Transverse colon (tissue), 4 donors: ENCODE data around the gene GABRQ. TPM values are rescaled to one million over a fixed set of nuclear protein-coding genes. Genes with fewer than 3 reads are reported as not detected.

Experiments
- DNase-seq: peaks from one replicate; pipeline ENCODE4 v3.0.0-alpha.2; 2019
- H3K27ac ChIP-seq, 4 donors: fragments of 200-600 bp; sonication (generic); 2 replicates each; pipeline ENCODE4 v1.5.1; 2016 to 2018; ENCODE audit warnings: inconsistent platforms in 4 of 4
- H3K27me3 ChIP-seq: fragments of 200-600 bp; sonication (generic); 2 replicates; pipeline ENCODE4 v1.5.1; 2017; ENCODE audit warnings: inconsistent platforms
- H3K36me3 ChIP-seq, 4 donors: fragments of 200-600 bp; sonication (generic); 2 replicates each; pipeline ENCODE4 v1.5.1; 2017 to 2019; ENCODE audit warnings: inconsistent platforms in 4 of 4
- H3K4me1 ChIP-seq, 4 donors: fragments of 200-600 bp; sonication (generic); 2 replicates each; pipeline ENCODE4 v1.5.1; 2017 to 2020; ENCODE audit warnings: inconsistent platforms in 4 of 4
- H3K4me3 ChIP-seq, 4 donors: fragments of 200-600 bp; sonication (generic); 1 replicate in 1 of 4; 2 replicates in 3 of 4; pipeline versions ENCODE4 v1.5.1 to v1.6.1; 2017 to 2019; ENCODE audit warnings: inconsistent platforms in 4 of 4
- H3K9me3 ChIP-seq, 2 donors: fragments of 200-600 bp; sonication (generic); 2 replicates each; pipeline ENCODE4 v1.5.1; 2017 to 2019; ENCODE audit warnings: inconsistent platforms in 2 of 2
- CTCF ChIP-seq, 5 experiments: fragments of 200-600 bp in 3 of 5; fragments of 450-650 bp in 2 of 5; sonication (generic) in 3 of 5; IDR thresholded peaks; 1 replicate in 2 of 5; 2 replicates in 3 of 5; pipeline ENCODE4 v1.5.1; 2016 to 2017; ENCODE audit warnings: antibody characterized with exemption in 5 of 5, inconsistent platforms in 3 of 5, mild to moderate bottlenecking in 2 of 5, moderate library complexity in 1 of 5
- EP300 ChIP-seq: sonication (generic); formaldehyde crosslinking; IDR thresholded peaks from one replicate; pipeline ENCODE4 v1.6.1; 2017; ENCODE audit warnings: antibody characterized with exemption, low read depth
- POLR2A ChIP-seq: fragments of 450-650 bp; IDR thresholded peaks from one replicate; pipeline ENCODE4 v1.6.1; 2016; ENCODE audit warnings: antibody characterized with exemption, mild to moderate bottlenecking, moderate library complexity
- POLR2AphosphoS5 ChIP-seq, 3 donors: sonication (generic); formaldehyde crosslinking; IDR thresholded peaks; one replicate each; pipeline ENCODE4 v1.6.1; 2016; ENCODE audit warnings: antibody characterized with exemption in 3 of 3
- WGBS, 2 donors: methylation state at CpG; one replicate each; pipeline ENCODE4 v1.1.5; 2018; ENCODE audit warnings: low coverage in 1 of 2; 5-methylcytosine and 5-hydroxymethylcytosine counted together
- in situ Hi-C, 4 donors: fragments of 200-750 bp; cut with MboI; loops; one replicate each; pipeline versions ENCODE4 v1.15.0 to v1.15.1; 2017; ENCODE audit warnings: low sequenced_read_pairs in 3 of 4, low pct_ligation_motif_present in 1 of 4, low pct_unique_long_range_greater_than_20kb in 1 of 4
- intact Hi-C: fragments of 100-400 bp; cut with DNase I; formaldehyde crosslinking; loops from one replicate; pipeline ENCODE4 v1.15.1; 2023; ENCODE audit warnings: low total_unique reads
- total RNA-seq, 4 donors: library from RNA; depleted of rRNA; stranded (reverse); fragments of >200 nt; gene quantifications; one replicate each; pipeline ENCODE4 v1.1.0, GENCODE V29; 2016

The GABRQ gene
- total RNA-seq, 4 donors from 2014 or later = not detected

DNA sequence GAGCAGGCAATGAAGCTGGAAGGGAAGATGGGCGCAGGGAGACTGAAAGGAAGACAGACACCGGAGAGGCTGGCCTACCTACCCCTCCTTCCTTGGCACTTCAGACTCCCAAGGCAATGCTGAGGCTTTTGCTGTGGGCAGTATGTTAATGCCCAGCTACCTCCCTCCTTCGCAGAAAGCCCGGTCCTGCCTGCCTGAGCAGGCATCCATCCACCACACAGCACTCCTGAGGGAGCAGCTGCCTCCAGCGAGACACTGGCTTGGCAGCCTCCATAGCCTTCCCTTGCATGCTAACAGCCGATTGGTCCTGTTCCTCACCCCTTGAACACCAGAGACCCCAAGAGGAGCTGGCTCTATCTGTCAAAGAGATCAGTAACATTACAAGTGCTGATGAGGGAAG, 14.4 kb downstream of the GABRQ start:
- no peak overlapping the region for H3K27ac ChIP-seq
- no peaks in the 10 kb centered on the region for H3K27me3 ChIP-seq
- in situ Hi-C loops = no loop called here
- intact Hi-C loops = loop anchor here (5.0 kb wide), 1 partner anchor 1110 kb away; no protein-coding TSS in a partner anchor
- no peaks in the 10 kb centered on the region for H3K36me3 ChIP-seq
- H3K4me1 ChIP-seq = no peaks in the 10 kb centered on the region
- 90% methylated on average over 6 of the region's 6 CpGs; no CpG with 5 or more reads in 1 of the 2 donors for WGBS, 2 donors
- no peaks in the 10 kb centered on the region for H3K9me3 ChIP-seq
- no peak for DNase-seq
- no peak for TF ChIP-seq POLR2A
- TF ChIP-seq POLR2AphosphoS5 (IDR thresholded peaks at IDR 0.05) = no peak
- TF ChIP-seq CTCF (IDR thresholded peaks at IDR 0.05) = no peak
- TF ChIP-seq EP300 = no peak
- no peak overlapping the region for H3K4me3 ChIP-seq

- H3K27ac ChIP-seq = no peak overlapping the region
- no peaks in the 10 kb centered on the region for H3K27me3 ChIP-seq
- H3K4me3 ChIP-seq = no peak overlapping the region
- TF ChIP-seq POLR2A = no peak
- no peaks in the 10 kb centered on the region for H3K4me1 ChIP-seq
- no peaks in the 10 kb centered on the region for H3K36me3 ChIP-seq
- DNase-seq = no peak
- intact Hi-C loops (loop anchor here (5.0 kb wide), 1 partner anchor 1110 kb away; no protein-coding TSS in a partner anchor), in situ Hi-C loops (no loop called here)
- WGBS, 2 donors = 86% methylated on average over 16 of the region's 16 CpGs; no CpG with 5 or more reads in 1 of the 2 donors
- H3K9me3 ChIP-seq = no peaks in the 10 kb centered on the region
Observed at GRCh38 chrX:152652467-152652866, 14.8 kb downstream of the GABRQ start.

DNA sequence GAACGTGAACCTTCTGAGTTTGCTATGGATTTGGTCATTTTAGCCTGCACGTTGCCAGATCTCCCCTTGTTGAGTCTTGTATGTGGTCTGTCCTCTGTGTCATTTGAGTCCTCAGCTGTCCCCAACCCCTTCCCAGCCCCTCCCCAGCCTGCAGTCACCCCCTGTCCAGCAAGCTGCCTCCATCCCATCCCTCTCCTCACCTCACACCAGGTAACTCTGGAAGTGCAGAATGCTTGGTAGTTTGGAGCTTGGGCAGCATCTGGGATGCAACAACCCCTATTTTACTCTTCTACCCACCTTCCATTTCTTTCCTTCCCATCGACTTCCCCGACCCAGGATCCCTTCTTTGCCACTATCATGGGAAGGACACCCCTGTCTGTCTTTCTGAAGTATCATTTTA, 18.4 kb downstream of the GABRQ start:
- Histone ChIP-seq H3K27me3 (no peaks in the 10 kb centered on the region), H3K4me3 (no peak overlapping the region), H3K27ac (no peak overlapping the region), H3K9me3 (no peaks in the 10 kb centered on the region), H3K4me1 (no peaks in the 10 kb centered on the region), H3K36me3 (no peaks in the 10 kb centered on the region)
- DNase-seq = no peak
- intact Hi-C loops (no loop called here), in situ Hi-C loops (no loop called here)
- TF ChIP-seq POLR2AphosphoS5 (IDR thresholded peaks at IDR 0.05) = no peak
- TF ChIP-seq POLR2A = no peak
- TF ChIP-seq CTCF (IDR thresholded peaks at IDR 0.05) = no peak
- no peak for TF ChIP-seq EP300
- WGBS, 2 donors = 69% methylated on average over 4 of the region's 4 CpGs; no CpG with 5 or more reads in 1 of the 2 donors

DNA sequence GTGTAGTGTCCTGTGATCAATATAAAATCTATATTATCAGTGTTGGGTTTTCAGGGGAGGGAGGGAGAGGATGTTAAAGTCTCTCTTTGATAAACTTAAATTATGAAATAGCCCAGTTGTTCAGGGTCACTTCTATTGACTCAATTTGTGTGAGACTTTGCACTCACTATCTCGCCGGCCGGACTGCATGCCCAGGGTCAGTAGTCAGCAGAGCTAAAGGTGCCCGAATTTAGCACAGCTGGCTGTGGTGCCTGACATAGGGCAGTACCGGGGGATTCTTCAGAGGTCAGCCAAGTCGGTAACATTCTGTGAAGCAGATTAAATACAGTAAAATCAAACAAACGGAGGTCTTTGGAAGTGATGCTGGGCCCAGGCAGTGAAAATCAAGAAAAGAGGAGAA, 19.2 kb downstream of the GABRQ start:
- Histone ChIP-seq H3K27me3 (no peaks in the 10 kb centered on the region), H3K36me3 (no peaks in the 10 kb centered on the region), H3K4me1 (no peaks in the 10 kb centered on the region), H3K4me3 (no peak overlapping the region), H3K27ac (no peak overlapping the region), H3K9me3 (no peaks in the 10 kb centered on the region)
- WGBS, 2 donors = 83% methylated on average over 7 of the region's 7 CpGs; no CpG with 5 or more reads in 1 of the 2 donors
- TF ChIP-seq CTCF (IDR thresholded peaks at IDR 0.05) (no peak), POLR2A (no peak), EP300 (no peak), POLR2AphosphoS5 (IDR thresholded peaks at IDR 0.05) (no peak)
- intact Hi-C loops (no loop called here), in situ Hi-C loops (no loop called here)
- DNase-seq = no peak

DNA sequence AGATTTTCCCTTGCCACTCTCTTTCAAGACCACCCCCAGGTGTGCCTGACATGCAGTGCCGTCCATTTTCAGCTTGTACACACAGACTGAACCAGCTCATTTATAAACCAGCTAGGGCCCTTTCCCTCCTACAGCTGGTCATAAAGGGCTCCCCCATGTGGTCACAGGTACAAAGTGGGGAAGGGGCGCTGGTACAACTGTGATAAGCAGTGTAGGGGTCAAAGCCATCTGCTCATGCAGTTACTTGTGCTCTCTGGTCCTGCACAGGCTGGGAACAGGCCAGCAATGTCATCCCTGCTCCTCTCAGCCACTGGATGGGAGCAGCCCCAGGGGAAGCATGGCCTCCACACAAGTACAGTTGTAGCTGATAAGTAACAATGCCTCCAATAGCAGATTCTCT, 20.6 kb downstream of the GABRQ start:
- H3K36me3 ChIP-seq = no peaks in the 10 kb centered on the region

More for the DNA sequence above, 20.6 kb downstream of the GABRQ start:
- no peak for DNase-seq
- no peaks in the 10 kb centered on the region for H3K9me3 ChIP-seq
- no peak overlapping the region for H3K4me3 ChIP-seq
- whole genome bisulfite sequencing, 2 donors = 29% methylated on average over 2 of the region's 2 CpGs; no CpG with 5 or more reads in 1 of the 2 donors
- in situ Hi-C loops = no loop called here
- H3K27ac ChIP-seq = no peak overlapping the region
- H3K27me3 ChIP-seq = no peaks in the 10 kb centered on the region
- no peaks in the 10 kb centered on the region for H3K4me1 ChIP-seq
- TF ChIP-seq CTCF (IDR thresholded peaks at IDR 0.05) (no peak), POLR2AphosphoS5 (IDR thresholded peaks at IDR 0.05) (no peak), POLR2A (no peak), EP300 (no peak)
- intact Hi-C loops = no loop called here
